IMR-90 (cell line): ENCODE results near the gene CABCOCO1. TPM values are rescaled to one million over a fixed set of nuclear protein-coding genes. Genes with fewer than 3 reads are reported as not detected.

Source experiments
- ATAC-seq: fragments of 200-7000 bp; cut with Tn5 transposase; 2 replicates; pipeline ENCODE4 v1.9.1; 2020; ENCODE audit warnings: low read depth, mild to moderate bottlenecking, moderate library complexity
- BruUV-seq: library from RNA; stranded (reverse); fragments of 400-500 nt; replicated peaks from 2 replicates; lab custom pipeline; 2021; lab: Mats Ljungman, UMichigan
- CTCF ChIA-PET: fragments of 300-600 bp; formaldehyde crosslinking; extraction: SDS; loops from one replicate; lab custom pipeline; 2021; ENCODE audit warnings: antibody characterized with exemption; lab: Yijun Ruan, JAX
- POLR2A ChIA-PET: fragments of 300-600 bp; sonication (Branson Sonifier 250); formaldehyde crosslinking; loops from one replicate; lab custom pipeline; 2022; ENCODE audit warnings: antibody characterized with exemption; ENCODE audit not compliant: unreplicated experiment; lab: Charles Lee
- DNase-seq: peaks from one replicate; pipeline ENCODE4 v3.0.0; 2013
- H2AFZ ChIP-seq: replicated peaks from 2 replicates; pipeline ENCODE3; 2013; ENCODE audit warnings: low read length, mild to moderate bottlenecking; ENCODE audit not compliant: poor library complexity
- H2AK5ac ChIP-seq: 2 replicates; pipeline ENCODE4 v1.6.1; 2013; ENCODE audit warnings: low read depth, low read length, inconsistent platforms
- H2AK9ac ChIP-seq: replicated peaks from 2 replicates; pipeline ENCODE3; 2013; ENCODE audit warnings: mild to moderate bottlenecking, low read depth, low read length, moderate library complexity; ENCODE audit not compliant: poor library complexity
- H2BK120ac ChIP-seq: 2 replicates; pipeline ENCODE4 v1.6.1; 2013; ENCODE audit warnings: low read depth, low read length, inconsistent platforms
- H2BK15ac ChIP-seq: 3 replicates; pipeline ENCODE4 v1.6.1; 2013; ENCODE audit warnings: low read depth, low read length, inconsistent platforms
- H2BK20ac ChIP-seq: 2 replicates; pipeline ENCODE4 v1.6.1; 2013; ENCODE audit warnings: low read depth, mild to moderate bottlenecking, inconsistent platforms, low read length, moderate library complexity
- H2BK5ac ChIP-seq: 2 replicates; pipeline ENCODE4 v1.6.1; 2013; ENCODE audit warnings: mild to moderate bottlenecking, low read depth, low read length, inconsistent platforms; ENCODE audit not compliant: poor library complexity, severe bottlenecking
- H3K14ac ChIP-seq: replicated peaks from 2 replicates; pipeline ENCODE4 v1.6.1; 2013; ENCODE audit warnings: low read depth, low read length, inconsistent platforms
- H3K18ac ChIP-seq: 2 replicates; pipeline ENCODE4 v1.6.1; 2013; ENCODE audit warnings: low read depth, low read length, control low read depth
- H3K23ac ChIP-seq: 2 replicates; pipeline ENCODE4 v1.6.1; 2013; ENCODE audit warnings: low read depth, low read length, inconsistent platforms
- H3K27ac ChIP-seq: 2 replicates; pipeline ENCODE4 v1.5.1; 2013; ENCODE audit warnings: mild to moderate bottlenecking, control low read depth, low read length; ENCODE audit not compliant: insufficient read depth
- H3K27me3 ChIP-seq: 2 replicates; pipeline ENCODE4 v1.6.1; 2013; ENCODE audit warnings: low read length; ENCODE audit not compliant: control insufficient read depth, insufficient read depth
- H3K36me3 ChIP-seq: 2 replicates; pipeline ENCODE4 v1.6.1; 2013; ENCODE audit warnings: low read length, mixed read lengths; ENCODE audit not compliant: control insufficient read depth, insufficient read depth
- H3K4ac ChIP-seq: 2 replicates; pipeline ENCODE4 v1.6.1; 2013; ENCODE audit warnings: low read depth, low read length, inconsistent platforms
- H3K4me1 ChIP-seq: 2 replicates; pipeline ENCODE4 v1.6.1; 2013; ENCODE audit warnings: low read length, mixed read lengths; ENCODE audit not compliant: control insufficient read depth, insufficient read depth
- H3K4me2 ChIP-seq: 2 replicates; pipeline ENCODE4 v1.6.1; 2013; ENCODE audit warnings: low read depth, mild to moderate bottlenecking, control low read depth, low read length, moderate library complexity
- H3K4me3 ChIP-seq: 2 replicates; pipeline ENCODE4 v1.5.1; 2013; ENCODE audit warnings: low read depth, mild to moderate bottlenecking, control low read depth, low read length, moderate library complexity; ENCODE audit not compliant: insufficient read depth
- H3K56ac ChIP-seq: 2 replicates; pipeline ENCODE4 v1.6.1; 2013; ENCODE audit warnings: low read length, inconsistent platforms; ENCODE audit not compliant: insufficient read depth; ENCODE audit errors: extremely low read depth
- H3K79me1 ChIP-seq, 2 experiments: 2 replicates each; pipeline ENCODE4 v1.6.1; 2013; ENCODE audit warnings: low read length in 2 of 2, inconsistent platforms in 1 of 2, low read depth in 1 of 2
- H3K9ac ChIP-seq: 2 replicates; pipeline ENCODE4 v1.6.1; 2013; ENCODE audit warnings: low read depth, low read length, control low read depth
- H3K9me1 ChIP-seq: 2 replicates; pipeline ENCODE4 v1.6.1; 2013; ENCODE audit warnings: low read length, inconsistent platforms; ENCODE audit not compliant: insufficient read depth
- H3K9me3 ChIP-seq: 2 replicates; pipeline ENCODE4 v1.6.1; 2013; ENCODE audit warnings: low read length; ENCODE audit not compliant: control insufficient read depth, insufficient read depth
- H4K20me1 ChIP-seq: 2 replicates; pipeline ENCODE4 v1.6.1; 2013; ENCODE audit warnings: low read length, inconsistent platforms; ENCODE audit not compliant: insufficient read depth
- H4K5ac ChIP-seq: 2 replicates; pipeline ENCODE4 v1.6.1; 2013; ENCODE audit warnings: mild to moderate bottlenecking, low read depth, low read length, control low read depth
- H4K8ac ChIP-seq, 2 experiments: 2 replicates each; pipeline ENCODE4 v1.6.1; 2013; ENCODE audit warnings: low read depth in 2 of 2, low read length in 2 of 2, control low read depth in 1 of 2, inconsistent platforms in 1 of 2
- H4K91ac ChIP-seq: 2 replicates; pipeline ENCODE4 v1.6.1; 2013; ENCODE audit warnings: low read depth, low read length, inconsistent platforms; ENCODE audit not compliant: insufficient read depth
- CHD1 ChIP-seq: IDR thresholded peaks from 2 replicates; pipeline ENCODE4 v1.6.1; 2012; ENCODE audit warnings: low read depth, low read length, improper control_type of control experiment
- WGBS, 2 experiments: methylation state at CpG; one replicate each; pipeline versions ENCODE4 v1.1.5 to v1.1.7; 2013; ENCODE audit warnings: missing lambda C conversion rate in 2 of 2; ENCODE audit not compliant: insufficient read length in 1 of 2; ENCODE audit errors: extremely low coverage in 2 of 2; 5-methylcytosine and 5-hydroxymethylcytosine counted together
- dilution Hi-C: fragments of 300-500 bp; cut with HindIII; formaldehyde crosslinking; loops from one replicate; pipeline ENCODE4 v1.14.3; 2018; ENCODE audit warnings: low sequenced_read_pairs; ENCODE audit not compliant: unreplicated experiment
- in situ Hi-C: fragments of 300-500 bp; cut with MboI; formaldehyde crosslinking; loops from 3 replicates; pipeline ENCODE4 v1.14.3; 2019; ENCODE audit warnings: low sequenced_read_pairs, inconsistent platforms, mixed read lengths
- intact Hi-C: fragments of 100-400 bp; cut with micrococcal nuclease; formaldehyde crosslinking; loops from 2 replicates; pipeline ENCODE4 v1.10.0; 2022
- polyA plus RNA-seq, 3 experiments: library from polyadenylated mRNA; depleted of rRNA; stranded (reverse); fragments of >200 nt; gene quantifications; 2 replicates each; pipeline ENCODE4 v1.2.3, GENCODE V29; 2012; ENCODE audit warnings: low replicate concordance in 1 of 3
- total RNA-seq: library from RNA; depleted of rRNA; stranded (reverse); fragments of >200 nt; gene quantifications from 2 replicates; pipeline ENCODE4 v1.2.3, GENCODE V29; 2012

CABCOCO1 gene
- total and polyA plus RNA-seq, 2 of the 4 experiments (the other 2 are of a cell fraction), result 0.18 to 0.31 TPM

- dilution Hi-C loops, result no loop called here
- Histone ChIP-seq H3K79me1 (no peaks in the 10 kb centered on the region), H3K9me1 (no peaks in the 10 kb centered on the region), H2BK5ac (no peak overlapping the region), H2AK5ac (no peak overlapping the region), H4K91ac (no peak overlapping the region), H3K56ac (no peak overlapping the region), H4K20me1 (no peaks in the 10 kb centered on the region), H3K27me3 (no peaks in the 10 kb centered on the region), H2AK9ac (no peak overlapping the region), H3K18ac (no peak overlapping the region), H3K27ac (no peak overlapping the region), H2AFZ (no peak overlapping the region), H3K9ac (no peak overlapping the region), H2BK20ac (no peak overlapping the region), H4K5ac (no peak overlapping the region), H4K8ac (no peak overlapping the region), H3K4me1 (no peaks in the 10 kb centered on the region), H3K14ac (no peak overlapping the region), H2BK15ac (no peak overlapping the region), H3K4ac (no peak overlapping the region), H2BK120ac (no peak overlapping the region), H3K4me2 (no peak overlapping the region), H3K9me3 (no peaks in the 10 kb centered on the region), H3K23ac (no peak overlapping the region), H3K4me3 (no peak overlapping the region), H3K36me3 (no peaks in the 10 kb centered on the region)
- BruUV-seq, result no TSS peak
- in situ Hi-C loops, result no loop called here
- no peak for TF ChIP-seq CHD1
- POLR2A ChIA-PET, result no interaction called here
- no peak for DNase-seq
- CTCF ChIA-PET, result no interaction called here
- intact Hi-C loops, result no loop called here
- WGBS, 2 experiments, result 83% methylated on average over 2 of the region's 7 CpGs; no CpG with 5 or more reads in 1 of the 2 experiments
- ATAC-seq, result no peak
Measured at GRCh38 chr10:61776615-61777266, 114.0 kb downstream of the CABCOCO1 start.
